GM23338 (cell line): ENCODE data around the gene IQGAP1. TPM values are rescaled to one million over a fixed set of nuclear protein-coding genes. Genes with fewer than 3 reads are reported as not detected.

ENCODE experiments used
- ATAC-seq: fragments of 200-7000 bp; cut with Tn5 transposase; 3 replicates; pipeline ENCODE4 v1.9.1; 2020
- DNase-seq: peaks from one replicate; pipeline ENCODE4 v3.0.0-alpha.2; 2015; ENCODE audit warnings: low spot score
- H2AFZ ChIP-seq: fragments of 200-600 bp; sonication (generic); 2 replicates; pipeline ENCODE4 v1.8.0; 2016; ENCODE audit warnings: antibody characterized with exemption, mild to moderate bottlenecking, moderate library complexity
- H3F3A ChIP-seq: fragments of 200-600 bp; sonication (generic); replicated peaks from 2 replicates; pipeline ENCODE4 v1.8.0; 2017; ENCODE audit warnings: antibody characterized with exemption, mixed run types, low read depth
- H3K27ac ChIP-seq: fragments of 200-600 bp; sonication (generic); 2 replicates; pipeline ENCODE4 v1.6.1; 2016; ENCODE audit warnings: low read depth
- H3K27me3 ChIP-seq: fragments of 200-600 bp; sonication (generic); 2 replicates; pipeline ENCODE4 v1.8.0; 2016; ENCODE audit warnings: mild to moderate bottlenecking, mixed run types, moderate library complexity; ENCODE audit not compliant: insufficient read depth
- H3K36me3 ChIP-seq: fragments of 200-600 bp; sonication (generic); 2 replicates; pipeline ENCODE4 v1.8.0; 2016; ENCODE audit warnings: mild to moderate bottlenecking; ENCODE audit not compliant: insufficient read depth
- H3K4me1 ChIP-seq: fragments of 200-600 bp; sonication (generic); 2 replicates; pipeline ENCODE4 v1.8.0; 2016; ENCODE audit warnings: mild to moderate bottlenecking, moderate library complexity; ENCODE audit not compliant: insufficient read depth
- H3K4me2 ChIP-seq: fragments of 200-600 bp; sonication (generic); 2 replicates; pipeline ENCODE4 v1.7.1; 2017; ENCODE audit warnings: mixed run types
- H3K4me3 ChIP-seq: fragments of 200-600 bp; sonication (generic); 2 replicates; pipeline ENCODE4 v1.6.1; 2016; ENCODE audit warnings: mixed run types
- H3K79me2 ChIP-seq: fragments of 200-600 bp; sonication (generic); replicated peaks from 2 replicates; pipeline ENCODE4 v1.8.0; 2017; ENCODE audit warnings: mild to moderate bottlenecking; ENCODE audit not compliant: insufficient read depth
- H3K9me2 ChIP-seq: fragments of 200-600 bp; sonication (generic); 2 replicates; pipeline ENCODE4 v1.8.0; 2017; ENCODE audit not compliant: insufficient read depth
- H4K20me1 ChIP-seq: fragments of 200-600 bp; sonication (generic); replicated peaks from 2 replicates; pipeline ENCODE4 v1.8.0; 2017; ENCODE audit warnings: mild to moderate bottlenecking; ENCODE audit not compliant: insufficient read depth
- H3K27ac Mint-ChIP-seq: 2 replicates; pipeline ENCODE4 v1.8.0; 2020; ENCODE audit warnings: inconsistent platforms, mild to moderate bottlenecking, moderate library complexity, mixed read lengths
- H3K27me3 Mint-ChIP-seq: 3 replicates; pipeline ENCODE4 v1.8.0; 2022; ENCODE audit warnings: low read depth, mild to moderate bottlenecking, moderate library complexity, mixed read lengths, inconsistent platforms; ENCODE audit not compliant: insufficient read depth, poor library complexity
- H3K36me3 Mint-ChIP-seq: 3 replicates; pipeline ENCODE4 v1.8.0; 2021; ENCODE audit warnings: low read depth, mild to moderate bottlenecking, inconsistent platforms, moderate library complexity, mixed read lengths
- H3K4me1 Mint-ChIP-seq: 3 replicates; pipeline ENCODE4 v1.8.0; 2020; ENCODE audit warnings: mild to moderate bottlenecking, inconsistent platforms, mixed read lengths
- H3K4me3 Mint-ChIP-seq: 3 replicates; pipeline ENCODE4 v1.8.0; 2021; ENCODE audit warnings: moderate library complexity, mild to moderate bottlenecking, inconsistent platforms, mixed read lengths
- H3K9me3 Mint-ChIP-seq: 3 replicates; pipeline ENCODE4 v1.8.0; 2020; ENCODE audit warnings: moderate library complexity, mild to moderate bottlenecking, inconsistent platforms, mixed read lengths
- CREB1 ChIP-seq: fragments of 250-450 bp; sonication (Bioruptor Pico); IDR thresholded peaks from 2 replicates; pipeline ENCODE4 v1.5.0; 2020; ENCODE audit warnings: low read depth, mild to moderate bottlenecking, moderate library complexity
- EZH2 ChIP-seq: fragments of 200-600 bp; sonication (generic); IDR thresholded peaks from one replicate; pipeline ENCODE4 v1.8.0; 2017; ENCODE audit warnings: antibody characterized with exemption, mild to moderate bottlenecking, low read depth; ENCODE audit not compliant: unreplicated experiment
- EZH2phosphoT487 ChIP-seq: fragments of 200-600 bp; sonication (generic); IDR thresholded peaks from one replicate; pipeline ENCODE4 v1.8.1; 2018; ENCODE audit warnings: antibody characterized with exemption; ENCODE audit not compliant: unreplicated experiment
- JUNB ChIP-seq: IDR thresholded peaks from one replicate; pipeline ENCODE4 v1.6.1; 2016; ENCODE audit warnings: antibody characterized with exemption; ENCODE audit not compliant: unreplicated experiment
- NANOG ChIP-seq: IDR thresholded peaks from 2 replicates; pipeline ENCODE4 v1.6.1; 2016; ENCODE audit warnings: antibody characterized with exemption, borderline replicate concordance
- POLR2AphosphoS5 ChIP-seq: IDR thresholded peaks from 2 replicates; pipeline ENCODE4 v1.6.1; 2016; ENCODE audit warnings: antibody characterized with exemption, low read depth
- STAT1 ChIP-seq: IDR thresholded peaks from one replicate; pipeline ENCODE4 v1.6.1; 2016; ENCODE audit warnings: antibody characterized with exemption; ENCODE audit not compliant: unreplicated experiment
- ZNF114 ChIP-seq: fragments of 250-450 bp; sonication (Bioruptor Pico); IDR thresholded peaks from 2 replicates; pipeline ENCODE4 v1.5.0; 2020; ENCODE audit warnings: mild to moderate bottlenecking, moderate library complexity
- ZNF331 ChIP-seq: fragments of 250-450 bp; sonication (Bioruptor Pico); IDR thresholded peaks from 2 replicates; pipeline ENCODE4 v1.5.0; 2020; ENCODE audit warnings: low read depth, mild to moderate bottlenecking, moderate library complexity
- polyA plus RNA-seq: library from polyadenylated mRNA; unstranded; fragments of >200 nt; fragmentation: Nextera tagmentation; extraction: Ambion mirVana; gene quantifications from 2 replicates; pipeline ENCODE4 v1.2.1, GENCODE V29; 2016
- total RNA-seq: library from RNA; depleted of rRNA; stranded (reverse); fragments of >200 nt; shearing (Covaris generic); gene quantifications from 2 replicates; pipeline ENCODE4 v1.2.3, GENCODE V29; 2014
- TF ChIP-seq, protein P1 (sequence below): IDR thresholded peaks from 2 replicates; pipeline ENCODE4 v1.6.1; 2016; ENCODE audit warnings: antibody characterized with exemption
- TF ChIP-seq, protein P2 (sequence below), 2 experiments: fragments of 200-600 bp in 1 of 2; sonication (generic) in 1 of 2; conservative IDR thresholded peaks; 2 replicates each; pipeline versions ENCODE4 v1.5.1 to v1.6.1; 2016 to 2017; ENCODE audit warnings: antibody characterized with exemption in 2 of 2, low read depth in 2 of 2, mild to moderate bottlenecking in 2 of 2, moderate library complexity in 1 of 2
- TF ChIP-seq, protein P3 (sequence below): fragments of 250-450 bp; sonication (Bioruptor Pico); IDR thresholded peaks from 2 replicates; pipeline ENCODE4 v1.5.0; 2020; ENCODE audit warnings: mild to moderate bottlenecking, moderate library complexity
- TF ChIP-seq, protein P4 (sequence below): IDR thresholded peaks from one replicate; pipeline ENCODE4 v1.6.1; 2018; ENCODE audit warnings: antibody characterized with exemption; ENCODE audit not compliant: unreplicated experiment

The IQGAP1 gene
- total and polyA plus RNA-seq, 2 experiments from 2014 or later: 92.7 to 159 TPM

DNA sequence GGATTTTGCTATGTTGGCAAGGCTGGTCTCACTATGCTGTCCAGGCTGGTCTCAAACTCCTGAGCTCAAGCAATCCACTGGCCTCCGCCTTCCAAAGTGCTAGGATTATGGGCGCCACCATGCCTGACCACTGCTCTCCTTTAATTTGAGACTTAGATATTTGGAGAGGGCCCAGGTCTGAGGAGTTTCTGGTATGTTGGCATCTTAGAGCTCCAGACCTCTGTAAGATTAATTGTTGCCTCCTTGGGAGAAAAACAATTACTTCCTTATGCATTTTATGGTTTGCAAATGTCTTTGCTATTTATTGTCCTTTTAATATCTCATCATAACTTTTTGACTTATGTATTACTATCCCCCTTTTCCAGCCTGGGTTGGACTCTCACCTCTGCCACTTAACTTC is 33.1 kb upstream of the IQGAP1 start:
- Mint-ChIP-seq H3K27me3 (peaks cover 15% of the 10 kb centered on the region), H3K27ac (no peak overlapping the region), H3K9me3 (no peaks in the 10 kb centered on the region), H3K4me3 (no peak overlapping the region), H3K36me3 (0 out of 3 replicates have a peak, but pooled peaks cover 5% of the 10 kb centered on the region), H3K4me1 (0 out of 3 replicates have a peak, but pooled peaks cover 3% of the 10 kb centered on the region)
- Histone ChIP-seq H3K36me3 (no peaks in the 10 kb centered on the region), H3K27ac (no peak overlapping the region), H3K4me1 (no peaks in the 10 kb centered on the region), H3K27me3 (no peaks in the 10 kb centered on the region), H4K20me1 (no peaks in the 10 kb centered on the region), H3K4me3 (no peak overlapping the region), H3F3A (no peaks in the 10 kb centered on the region), H3K4me2 (no peak overlapping the region), H3K79me2 (no peaks in the 10 kb centered on the region), H2AFZ (no peak overlapping the region), H3K9me2 (no peaks in the 10 kb centered on the region)
- no peak for ATAC-seq
- TF ChIP-seq POLR2AphosphoS5 (no peak), JUNB (no peak), NANOG (no peak), EZH2 (no peak), EZH2phosphoT487 (no peak), STAT1 (no peak), ZNF114 (CRISPR knock-in tag) (no peak), CREB1 (no peak), ZNF331 (CRISPR knock-in tag) (no peak)
- TF ChIP-seq, protein P1, sequence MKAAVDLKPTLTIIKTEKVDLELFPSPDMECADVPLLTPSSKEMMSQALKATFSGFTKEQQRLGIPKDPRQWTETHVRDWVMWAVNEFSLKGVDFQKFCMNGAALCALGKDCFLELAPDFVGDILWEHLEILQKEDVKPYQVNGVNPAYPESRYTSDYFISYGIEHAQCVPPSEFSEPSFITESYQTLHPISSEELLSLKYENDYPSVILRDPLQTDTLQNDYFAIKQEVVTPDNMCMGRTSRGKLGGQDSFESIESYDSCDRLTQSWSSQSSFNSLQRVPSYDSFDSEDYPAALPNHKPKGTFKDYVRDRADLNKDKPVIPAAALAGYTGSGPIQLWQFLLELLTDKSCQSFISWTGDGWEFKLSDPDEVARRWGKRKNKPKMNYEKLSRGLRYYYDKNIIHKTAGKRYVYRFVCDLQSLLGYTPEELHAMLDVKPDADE: no peak
- TF ChIP-seq, protein P2, sequence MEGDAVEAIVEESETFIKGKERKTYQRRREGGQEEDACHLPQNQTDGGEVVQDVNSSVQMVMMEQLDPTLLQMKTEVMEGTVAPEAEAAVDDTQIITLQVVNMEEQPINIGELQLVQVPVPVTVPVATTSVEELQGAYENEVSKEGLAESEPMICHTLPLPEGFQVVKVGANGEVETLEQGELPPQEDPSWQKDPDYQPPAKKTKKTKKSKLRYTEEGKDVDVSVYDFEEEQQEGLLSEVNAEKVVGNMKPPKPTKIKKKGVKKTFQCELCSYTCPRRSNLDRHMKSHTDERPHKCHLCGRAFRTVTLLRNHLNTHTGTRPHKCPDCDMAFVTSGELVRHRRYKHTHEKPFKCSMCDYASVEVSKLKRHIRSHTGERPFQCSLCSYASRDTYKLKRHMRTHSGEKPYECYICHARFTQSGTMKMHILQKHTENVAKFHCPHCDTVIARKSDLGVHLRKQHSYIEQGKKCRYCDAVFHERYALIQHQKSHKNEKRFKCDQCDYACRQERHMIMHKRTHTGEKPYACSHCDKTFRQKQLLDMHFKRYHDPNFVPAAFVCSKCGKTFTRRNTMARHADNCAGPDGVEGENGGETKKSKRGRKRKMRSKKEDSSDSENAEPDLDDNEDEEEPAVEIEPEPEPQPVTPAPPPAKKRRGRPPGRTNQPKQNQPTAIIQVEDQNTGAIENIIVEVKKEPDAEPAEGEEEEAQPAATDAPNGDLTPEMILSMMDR (conservative IDR thresholded peaks at IDR 0.05; ENCODE audit: low read depth in 2 of 2): no peak
- TF ChIP-seq, protein P3, sequence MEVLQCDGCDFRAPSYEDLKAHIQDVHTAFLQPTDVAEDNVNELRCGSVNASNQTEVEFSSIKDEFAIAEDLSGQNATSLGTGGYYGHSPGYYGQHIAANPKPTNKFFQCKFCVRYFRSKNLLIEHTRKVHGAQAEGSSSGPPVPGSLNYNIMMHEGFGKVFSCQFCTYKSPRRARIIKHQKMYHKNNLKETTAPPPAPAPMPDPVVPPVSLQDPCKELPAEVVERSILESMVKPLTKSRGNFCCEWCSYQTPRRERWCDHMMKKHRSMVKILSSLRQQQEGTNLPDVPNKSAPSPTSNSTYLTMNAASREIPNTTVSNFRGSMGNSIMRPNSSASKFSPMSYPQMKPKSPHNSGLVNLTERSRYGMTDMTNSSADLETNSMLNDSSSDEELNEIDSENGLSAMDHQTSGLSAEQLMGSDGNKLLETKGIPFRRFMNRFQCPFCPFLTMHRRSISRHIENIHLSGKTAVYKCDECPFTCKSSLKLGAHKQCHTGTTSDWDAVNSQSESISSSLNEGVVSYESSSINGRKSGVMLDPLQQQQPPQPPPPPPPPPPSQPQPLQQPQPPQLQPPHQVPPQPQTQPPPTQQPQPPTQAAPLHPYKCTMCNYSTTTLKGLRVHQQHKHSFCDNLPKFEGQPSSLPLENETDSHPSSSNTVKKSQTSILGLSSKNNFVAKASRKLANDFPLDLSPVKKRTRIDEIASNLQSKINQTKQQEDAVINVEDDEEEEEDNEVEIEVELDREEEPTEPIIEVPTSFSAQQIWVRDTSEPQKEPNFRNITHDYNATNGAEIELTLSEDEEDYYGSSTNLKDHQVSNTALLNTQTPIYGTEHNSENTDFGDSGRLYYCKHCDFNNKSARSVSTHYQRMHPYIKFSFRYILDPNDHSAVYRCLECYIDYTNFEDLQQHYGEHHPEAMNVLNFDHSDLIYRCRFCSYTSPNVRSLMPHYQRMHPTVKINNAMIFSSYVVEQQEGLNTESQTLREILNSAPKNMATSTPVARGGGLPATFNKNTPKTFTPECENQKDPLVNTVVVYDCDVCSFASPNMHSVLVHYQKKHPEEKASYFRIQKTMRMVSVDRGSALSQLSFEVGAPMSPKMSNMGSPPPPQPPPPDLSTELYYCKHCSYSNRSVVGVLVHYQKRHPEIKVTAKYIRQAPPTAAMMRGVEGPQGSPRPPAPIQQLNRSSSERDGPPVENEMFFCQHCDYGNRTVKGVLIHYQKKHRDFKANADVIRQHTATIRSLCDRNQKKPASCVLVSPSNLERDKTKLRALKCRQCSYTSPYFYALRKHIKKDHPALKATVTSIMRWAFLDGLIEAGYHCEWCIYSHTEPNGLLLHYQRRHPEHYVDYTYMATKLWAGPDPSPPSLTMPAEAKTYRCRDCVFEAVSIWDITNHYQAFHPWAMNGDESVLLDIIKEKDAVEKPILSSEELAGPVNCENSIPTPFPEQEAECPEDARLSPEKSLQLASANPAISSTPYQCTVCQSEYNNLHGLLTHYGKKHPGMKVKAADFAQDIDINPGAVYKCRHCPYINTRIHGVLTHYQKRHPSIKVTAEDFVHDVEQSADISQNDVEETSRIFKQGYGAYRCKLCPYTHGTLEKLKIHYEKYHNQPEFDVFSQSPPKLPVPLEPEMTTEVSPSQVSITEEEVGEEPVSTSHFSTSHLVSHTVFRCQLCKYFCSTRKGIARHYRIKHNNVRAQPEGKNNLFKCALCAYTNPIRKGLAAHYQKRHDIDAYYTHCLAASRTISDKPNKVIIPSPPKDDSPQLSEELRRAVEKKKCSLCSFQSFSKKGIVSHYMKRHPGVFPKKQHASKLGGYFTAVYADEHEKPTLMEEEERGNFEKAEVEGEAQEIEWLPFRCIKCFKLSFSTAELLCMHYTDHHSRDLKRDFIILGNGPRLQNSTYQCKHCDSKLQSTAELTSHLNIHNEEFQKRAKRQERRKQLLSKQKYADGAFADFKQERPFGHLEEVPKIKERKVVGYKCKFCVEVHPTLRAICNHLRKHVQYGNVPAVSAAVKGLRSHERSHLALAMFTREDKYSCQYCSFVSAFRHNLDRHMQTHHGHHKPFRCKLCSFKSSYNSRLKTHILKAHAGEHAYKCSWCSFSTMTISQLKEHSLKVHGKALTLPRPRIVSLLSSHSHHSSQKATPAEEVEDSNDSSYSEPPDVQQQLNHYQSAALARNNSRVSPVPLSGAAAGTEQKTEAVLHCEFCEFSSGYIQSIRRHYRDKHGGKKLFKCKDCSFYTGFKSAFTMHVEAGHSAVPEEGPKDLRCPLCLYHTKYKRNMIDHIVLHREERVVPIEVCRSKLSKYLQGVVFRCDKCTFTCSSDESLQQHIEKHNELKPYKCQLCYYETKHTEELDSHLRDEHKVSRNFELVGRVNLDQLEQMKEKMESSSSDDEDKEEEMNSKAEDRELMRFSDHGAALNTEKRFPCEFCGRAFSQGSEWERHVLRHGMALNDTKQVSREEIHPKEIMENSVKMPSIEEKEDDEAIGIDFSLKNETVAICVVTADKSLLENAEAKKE (CRISPR knock-in tag): no peak
- TF ChIP-seq, protein P4, sequence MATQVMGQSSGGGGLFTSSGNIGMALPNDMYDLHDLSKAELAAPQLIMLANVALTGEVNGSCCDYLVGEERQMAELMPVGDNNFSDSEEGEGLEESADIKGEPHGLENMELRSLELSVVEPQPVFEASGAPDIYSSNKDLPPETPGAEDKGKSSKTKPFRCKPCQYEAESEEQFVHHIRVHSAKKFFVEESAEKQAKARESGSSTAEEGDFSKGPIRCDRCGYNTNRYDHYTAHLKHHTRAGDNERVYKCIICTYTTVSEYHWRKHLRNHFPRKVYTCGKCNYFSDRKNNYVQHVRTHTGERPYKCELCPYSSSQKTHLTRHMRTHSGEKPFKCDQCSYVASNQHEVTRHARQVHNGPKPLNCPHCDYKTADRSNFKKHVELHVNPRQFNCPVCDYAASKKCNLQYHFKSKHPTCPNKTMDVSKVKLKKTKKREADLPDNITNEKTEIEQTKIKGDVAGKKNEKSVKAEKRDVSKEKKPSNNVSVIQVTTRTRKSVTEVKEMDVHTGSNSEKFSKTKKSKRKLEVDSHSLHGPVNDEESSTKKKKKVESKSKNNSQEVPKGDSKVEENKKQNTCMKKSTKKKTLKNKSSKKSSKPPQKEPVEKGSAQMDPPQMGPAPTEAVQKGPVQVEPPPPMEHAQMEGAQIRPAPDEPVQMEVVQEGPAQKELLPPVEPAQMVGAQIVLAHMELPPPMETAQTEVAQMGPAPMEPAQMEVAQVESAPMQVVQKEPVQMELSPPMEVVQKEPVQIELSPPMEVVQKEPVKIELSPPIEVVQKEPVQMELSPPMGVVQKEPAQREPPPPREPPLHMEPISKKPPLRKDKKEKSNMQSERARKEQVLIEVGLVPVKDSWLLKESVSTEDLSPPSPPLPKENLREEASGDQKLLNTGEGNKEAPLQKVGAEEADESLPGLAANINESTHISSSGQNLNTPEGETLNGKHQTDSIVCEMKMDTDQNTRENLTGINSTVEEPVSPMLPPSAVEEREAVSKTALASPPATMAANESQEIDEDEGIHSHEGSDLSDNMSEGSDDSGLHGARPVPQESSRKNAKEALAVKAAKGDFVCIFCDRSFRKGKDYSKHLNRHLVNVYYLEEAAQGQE: no peak
- no peak for DNase-seq
